CD14-positive monocyte (primary cell): ENCODE results near the gene FLT1. TPM values are rescaled to one million over a fixed set of nuclear protein-coding genes. Genes with fewer than 3 reads are reported as not detected.

ENCODE experiments used
- DNase-seq, 3 donors: peaks; one replicate each; pipeline ENCODE4 v3.0.0-alpha.2; 2011 to 2022
- H2AFZ ChIP-seq: 2 replicates; pipeline ENCODE4 v1.6.0; 2012; ENCODE audit warnings: mild to moderate bottlenecking, low read depth, low read length, inconsistent platforms; ENCODE audit not compliant: insufficient read depth, poor library complexity, severe bottlenecking
- H3K27ac ChIP-seq, 2 donors: 1 replicate in 1 of 2; 2 replicates in 1 of 2; pipeline ENCODE4 v1.5.1; 2012 to 2013; ENCODE audit warnings: low read length in 2 of 2, control low read depth in 1 of 2, inconsistent platforms in 1 of 2, low read depth in 1 of 2, mild to moderate bottlenecking in 1 of 2
- H3K27me3 ChIP-seq, 2 donors: one replicate each; pipeline versions ENCODE4 v1.6.0 to v1.6.1; 2011 to 2013; ENCODE audit warnings: low read length in 2 of 2; ENCODE audit not compliant: control insufficient read depth in 2 of 2, insufficient read depth in 2 of 2
- H3K36me3 ChIP-seq, 2 donors: replicated peaks in 1 of 2; 1 replicate in 1 of 2; 2 replicates in 1 of 2; pipeline versions ENCODE4 v1.5.1 to v1.6.1; 2012 to 2013; ENCODE audit warnings: low read length in 2 of 2, control low read depth in 1 of 2, inconsistent platforms in 1 of 2, mild to moderate bottlenecking in 1 of 2; ENCODE audit not compliant: insufficient read depth in 2 of 2, control insufficient read depth in 1 of 2
- H3K4me1 ChIP-seq, 2 donors: 1 replicate in 1 of 2; 2 replicates in 1 of 2; pipeline versions ENCODE4 v1.5.1 to v1.6.1; 2012 to 2013; ENCODE audit warnings: low read length in 2 of 2, control low read depth in 1 of 2, inconsistent platforms in 1 of 2, mild to moderate bottlenecking in 1 of 2, moderate library complexity in 1 of 2; ENCODE audit not compliant: insufficient read depth in 2 of 2, control insufficient read depth in 1 of 2
- H3K4me2 ChIP-seq: replicated peaks from 2 replicates; pipeline ENCODE3; 2012; ENCODE audit warnings: low read length, moderate library complexity, mild to moderate bottlenecking; ENCODE audit not compliant: poor library complexity, severe bottlenecking; ENCODE audit errors: extremely low read depth
- H3K4me3 ChIP-seq, 3 experiments: fragments of 200-600 bp in 1 of 3; sonication (generic) in 1 of 3; replicated peaks in 1 of 3; 1 replicate in 2 of 3; 2 replicates in 1 of 3; pipeline ENCODE4 v1.5.1; 2011 to 2013; ENCODE audit warnings: low read length in 3 of 3, mild to moderate bottlenecking in 3 of 3, control low read depth in 2 of 3, low read depth in 2 of 3, inconsistent platforms in 1 of 3, moderate library complexity in 1 of 3
- H3K79me2 ChIP-seq: 2 replicates; pipeline ENCODE4 v1.6.0; 2012; ENCODE audit warnings: mild to moderate bottlenecking, control low read depth, inconsistent platforms, low read length, moderate library complexity; ENCODE audit not compliant: insufficient read depth
- H3K9ac ChIP-seq: 2 replicates; pipeline ENCODE4 v1.6.0; 2017; ENCODE audit warnings: low read length, mild to moderate bottlenecking; ENCODE audit not compliant: insufficient read depth, poor library complexity, severe bottlenecking
- H3K9me3 ChIP-seq, 2 donors: replicated peaks in 1 of 2; 1 replicate in 1 of 2; 2 replicates in 1 of 2; pipeline versions ENCODE4 v1.5.1 to v1.6.1; 2012 to 2013; ENCODE audit warnings: low read length in 2 of 2, control low read depth in 1 of 2; ENCODE audit not compliant: control insufficient read depth in 1 of 2, insufficient read depth in 1 of 2
- H4K20me1 ChIP-seq: 2 replicates; pipeline ENCODE4 v1.6.0; 2012; ENCODE audit warnings: mild to moderate bottlenecking, low read length, control low read depth, moderate library complexity; ENCODE audit not compliant: insufficient read depth
- H3K27ac Mint-ChIP-seq, 7 donors: one replicate each; pipeline ENCODE4 v1.8.0; 2020; ENCODE audit warnings: mild to moderate bottlenecking in 7 of 7, mixed read lengths in 7 of 7, moderate library complexity in 6 of 7, inconsistent platforms in 2 of 7
- H3K27me3 Mint-ChIP-seq, 3 donors: one replicate each; pipeline ENCODE4 v1.8.0; 2021 to 2022; ENCODE audit warnings: low read depth in 3 of 3, mild to moderate bottlenecking in 3 of 3, mixed read lengths in 3 of 3, moderate library complexity in 3 of 3, inconsistent platforms in 1 of 3
- H3K36me3 Mint-ChIP-seq, 2 donors: one replicate each; pipeline ENCODE4 v1.8.0; 2020; ENCODE audit warnings: mixed read lengths in 2 of 2, inconsistent platforms in 1 of 2, mild to moderate bottlenecking in 1 of 2
- H3K4me1 Mint-ChIP-seq: one replicate; pipeline ENCODE4 v1.8.0; 2020; ENCODE audit warnings: mild to moderate bottlenecking, mixed read lengths
- H3K4me3 Mint-ChIP-seq, 2 donors: one replicate each; pipeline ENCODE4 v1.8.0; 2020; ENCODE audit warnings: mild to moderate bottlenecking in 2 of 2, mixed read lengths in 2 of 2, moderate library complexity in 1 of 2
- H3K9me3 Mint-ChIP-seq, 7 donors: one replicate each; pipeline ENCODE4 v1.8.0; 2020 to 2022; ENCODE audit warnings: mixed read lengths in 7 of 7, mild to moderate bottlenecking in 6 of 7, moderate library complexity in 6 of 7, inconsistent platforms in 2 of 7
- WGBS: methylation state at CpG from one replicate; pipeline ENCODE4 v1.1.5; 2013; ENCODE audit warnings: missing lambda C conversion rate; ENCODE audit not compliant: insufficient coverage; 5-methylcytosine and 5-hydroxymethylcytosine counted together
- intact Hi-C, 2 donors: fragments of 100-400 bp; cut with micrococcal nuclease; formaldehyde crosslinking; loops; one replicate each; pipeline versions ENCODE4 v1.15.0 to v1.15.1; 2023
- polyA plus RNA-seq, 3 donors: library from polyadenylated mRNA; depleted of rRNA in 1 of 3; unstranded in 2 of 3; stranded (reverse) in 1 of 3; fragments of 300-500 nt in 2 of 3; fragments of >200 nt in 1 of 3; fragmentation: Illumina TruSeq in 2 of 3; gene quantifications; 1 replicate in 2 of 3; 2 replicates in 1 of 3; pipeline ENCODE4 v1.2.3, GENCODE V29; 2012 to 2021
- TF ChIP-seq, protein P1 (sequence below): fragments of 200-600 bp; IDR thresholded peaks from one replicate; pipeline ENCODE4 v1.8.0; 2022; ENCODE audit warnings: antibody characterized with exemption, mild to moderate bottlenecking

Gene FLT1
- polyA plus RNA-seq, 3 donors, result 0.28 TPM; not detected in 2

DNA sequence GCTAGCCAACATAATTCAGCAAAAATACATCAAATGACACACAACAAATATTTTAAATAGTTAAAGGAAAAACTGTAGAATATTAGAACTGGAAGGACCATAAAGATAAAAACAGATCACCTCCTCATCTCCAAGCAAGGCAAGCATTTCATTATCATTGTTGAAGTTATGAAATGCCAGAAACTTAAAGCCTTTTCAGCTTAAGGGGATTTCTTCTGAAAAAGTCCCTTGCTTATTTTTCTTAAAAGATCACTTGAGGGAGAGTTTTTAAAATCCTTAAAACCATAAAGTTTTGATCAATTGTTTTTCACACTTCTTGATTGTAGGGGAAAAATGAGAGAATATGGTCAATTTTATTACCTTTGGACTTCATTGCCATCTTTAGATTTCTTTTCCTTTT lies 37.4 kb downstream of the FLT1 start:
- Mint-ChIP-seq H3K27me3 (peaks cover 9 to 32% (median 12%) of the 10 kb centered on the region in 3 donors), H3K4me3 (no peak overlapping the region), H3K36me3 (no peaks in the 10 kb centered on the region), H3K4me1 (no peaks in the 10 kb centered on the region), H3K9me3 (no peaks in the 10 kb centered on the region), H3K27ac (no peak overlapping the region)
- DNase-seq, result peak in 1 of 3 donors; percentile 33
- H2AFZ ChIP-seq, result no peak overlapping the region
- TF ChIP-seq, protein P1, sequence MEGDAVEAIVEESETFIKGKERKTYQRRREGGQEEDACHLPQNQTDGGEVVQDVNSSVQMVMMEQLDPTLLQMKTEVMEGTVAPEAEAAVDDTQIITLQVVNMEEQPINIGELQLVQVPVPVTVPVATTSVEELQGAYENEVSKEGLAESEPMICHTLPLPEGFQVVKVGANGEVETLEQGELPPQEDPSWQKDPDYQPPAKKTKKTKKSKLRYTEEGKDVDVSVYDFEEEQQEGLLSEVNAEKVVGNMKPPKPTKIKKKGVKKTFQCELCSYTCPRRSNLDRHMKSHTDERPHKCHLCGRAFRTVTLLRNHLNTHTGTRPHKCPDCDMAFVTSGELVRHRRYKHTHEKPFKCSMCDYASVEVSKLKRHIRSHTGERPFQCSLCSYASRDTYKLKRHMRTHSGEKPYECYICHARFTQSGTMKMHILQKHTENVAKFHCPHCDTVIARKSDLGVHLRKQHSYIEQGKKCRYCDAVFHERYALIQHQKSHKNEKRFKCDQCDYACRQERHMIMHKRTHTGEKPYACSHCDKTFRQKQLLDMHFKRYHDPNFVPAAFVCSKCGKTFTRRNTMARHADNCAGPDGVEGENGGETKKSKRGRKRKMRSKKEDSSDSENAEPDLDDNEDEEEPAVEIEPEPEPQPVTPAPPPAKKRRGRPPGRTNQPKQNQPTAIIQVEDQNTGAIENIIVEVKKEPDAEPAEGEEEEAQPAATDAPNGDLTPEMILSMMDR, result no peak
- no peak overlapping the region for H3K4me3 ChIP-seq
- H4K20me1 ChIP-seq, result no peaks in the 10 kb centered on the region
- H3K4me2 ChIP-seq, result no peak overlapping the region
- intact Hi-C loops, result no loop called here
- H3K27me3 ChIP-seq, result peaks cover 8 to 12% of the 10 kb centered on the region in 2 donors
- H3K79me2 ChIP-seq, result no peaks in the 10 kb centered on the region
- no peak overlapping the region for H3K27ac ChIP-seq
- no peaks in the 10 kb centered on the region for H3K9me3 ChIP-seq
- H3K9ac ChIP-seq, result no peak overlapping the region
- no peaks in the 10 kb centered on the region for H3K36me3 ChIP-seq
- no peaks in the 10 kb centered on the region for H3K4me1 ChIP-seq

DNA sequence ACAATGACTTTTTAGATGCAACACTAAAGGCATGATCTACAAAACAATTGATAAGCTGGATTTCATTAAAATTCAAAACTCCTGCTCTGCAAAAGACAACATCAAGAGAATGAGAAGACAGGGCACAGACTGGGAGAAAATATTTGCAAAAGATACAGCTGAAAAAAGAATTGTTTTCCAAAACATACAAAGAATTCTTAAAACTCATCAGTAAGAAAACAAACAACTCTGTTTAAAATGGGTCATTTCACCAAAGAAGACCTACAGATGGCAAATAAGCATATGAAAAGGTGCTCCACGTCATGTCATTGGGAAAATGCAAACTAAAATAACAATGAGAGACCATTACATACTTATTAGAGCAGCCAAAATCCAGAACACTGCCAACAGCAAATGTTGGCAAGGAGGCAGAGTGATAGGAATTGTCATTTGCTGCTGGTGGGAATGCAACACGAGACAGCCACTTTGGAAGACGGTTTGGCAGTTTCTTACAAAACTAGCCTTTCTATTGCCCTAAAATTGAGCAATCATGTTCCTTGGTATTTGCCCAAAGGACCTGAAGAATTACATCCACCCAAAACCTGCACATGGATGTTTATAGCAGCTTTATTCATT lies 39.2 kb downstream of the FLT1 start:
- Histone ChIP-seq H3K27me3 (peaks cover 8 to 14% of the 10 kb centered on the region in 2 donors), H3K9me3 (no peaks in the 10 kb centered on the region), H3K9ac (no peak overlapping the region), H4K20me1 (no peaks in the 10 kb centered on the region), H3K4me3 (no peak overlapping the region), H3K27ac (no peak overlapping the region), H3K79me2 (no peaks in the 10 kb centered on the region), H3K4me2 (no peak overlapping the region), H2AFZ (no peak overlapping the region), H3K36me3 (no peaks in the 10 kb centered on the region), H3K4me1 (no peaks in the 10 kb centered on the region)
- H3K27me3 Mint-ChIP-seq, result peaks cover 12 to 31% (median 14%) of the 10 kb centered on the region in 3 donors
- H3K27ac Mint-ChIP-seq, result no peak overlapping the region
- TF ChIP-seq, protein P1, result no peak
- H3K4me3 Mint-ChIP-seq, result no peak overlapping the region
- H3K4me1 Mint-ChIP-seq, result no peaks in the 10 kb centered on the region
- H3K9me3 Mint-ChIP-seq, result peaks cover 0 to 2% (median 0%) of the 10 kb centered on the region in 7 donors
- DNase-seq, result no peak
- no CpG with 5 or more reads among the region's 3 CpGs for WGBS
- H3K36me3 Mint-ChIP-seq, result no peaks in the 10 kb centered on the region
- intact Hi-C loops, result no loop called here
